Measurements from ENCODE around the gene IL31. TPM values are rescaled to one million over a fixed set of nuclear protein-coding genes. Genes with fewer than 3 reads are reported as not detected.

The IL31 gene
- total and polyA plus RNA-seq, 2 of the 4 experiments (the other 2 are of a cell fraction) = not detected

- no peak for ATAC-seq (ENCODE audit: low read depth)
- ChIA-PET CTCF (interaction anchor here (0.6 to 0.7 kb wide), 2 partner anchors 16 to 1408 kb away, joined by 3 to 4 read pairs; no protein-coding TSS in a partner anchor), POLR2A (ENCODE audit: unreplicated experiment) (no interaction called here)
- TF ChIP-seq MAZ (IDR thresholded peaks at IDR 0.05; ENCODE audit: borderline replicate concordance, low read depth, low read length) = no peak
- no peak for TF ChIP-seq BHLHE40 (IDR thresholded peaks at IDR 0.05; ENCODE audit: low read depth, low read length)
- TF ChIP-seq SMC3 (IDR thresholded peaks at IDR 0.05; ENCODE audit: low read depth, low read length) = no peak
- TF ChIP-seq ELK1 (IDR thresholded peaks at IDR 0.05; ENCODE audit: borderline replicate concordance, low read depth, low read length) = no peak
- no peak for TF ChIP-seq CEBPB (IDR thresholded peaks at IDR 0.05; ENCODE audit: low read depth, low read length)
- TF ChIP-seq RCOR1 (IDR thresholded peaks at IDR 0.05; ENCODE audit: insufficient replicate concordance, low read length) = no peak
- TF ChIP-seq USF2 (IDR thresholded peaks at IDR 0.05; ENCODE audit: low read depth, low read length) = no peak
- TF ChIP-seq CTCF (conservative IDR thresholded peaks at IDR 0.05; ENCODE audit: low read depth, low read length) = no peak
- TF ChIP-seq RFX5 (IDR thresholded peaks at IDR 0.05; ENCODE audit: low read depth, low read length) = no peak
- no peak overlapping the region for H3K9ac ChIP-seq (ENCODE audit: low read depth, low read length)
- no peak overlapping the region for H4K5ac ChIP-seq (ENCODE audit: low read depth, low read length)
- H2BK120ac ChIP-seq (ENCODE audit: low read depth, low read length) = no peak overlapping the region
- no peak overlapping the region for H3K18ac ChIP-seq (ENCODE audit: low read depth, low read length)
- H2BK15ac ChIP-seq (ENCODE audit: low read depth, low read length) = no peak overlapping the region
- in situ Hi-C loops (cut with MboI; ENCODE audit: low sequenced_read_pairs) = no loop called here
- 94% methylated on average over 2 of the region's 5 CpGs; no CpG with 5 or more reads in 1 of the 2 experiments for WGBS, 2 experiments (ENCODE audit: extremely low coverage in 2 of 2, insufficient read length in 1 of 2)
- no peak overlapping the region for H2AK9ac ChIP-seq (replicated peaks; ENCODE audit: low read depth, low read length, poor library complexity)
- intact Hi-C loops (cut with micrococcal nuclease) = no loop called here
- H3K4me3 ChIP-seq (ENCODE audit: insufficient read depth, low read depth, low read length) = no peak overlapping the region
- H3K4me1 ChIP-seq (ENCODE audit: control insufficient read depth, insufficient read depth, low read length) = peaks cover 2% of the 10 kb centered on the region; the same call in 1 of the 2 replicates
- H3K4ac ChIP-seq (ENCODE audit: low read depth, low read length) = no peak overlapping the region
- no peaks in the 10 kb centered on the region for H3K9me3 ChIP-seq (ENCODE audit: control insufficient read depth, insufficient read depth, low read length)
- H3K14ac ChIP-seq (replicated peaks; ENCODE audit: low read depth, low read length) = no peak overlapping the region
- dilution Hi-C loops (cut with HindIII; ENCODE audit: low sequenced_read_pairs, unreplicated experiment) = no loop called here
- H3K9me1 ChIP-seq (ENCODE audit: insufficient read depth, low read length) = no peaks in the 10 kb centered on the region
- H3K27me3 ChIP-seq (ENCODE audit: control insufficient read depth, insufficient read depth, low read length) = no peaks in the 10 kb centered on the region
- H2AFZ ChIP-seq (replicated peaks; ENCODE audit: low read length, poor library complexity) = no peak overlapping the region
- DNase-seq = no peak
- H3K79me1 ChIP-seq (ENCODE audit: low read depth in 1 of 2, low read length in 2 of 2) = peaks cover 6 to 28% of the 10 kb centered on the region in 2 experiments
- H3K56ac ChIP-seq (ENCODE audit: extremely low read depth, insufficient read depth, low read length) = no peak overlapping the region
- H2BK20ac ChIP-seq (ENCODE audit: low read depth, low read length) = no peak overlapping the region
- H2AK5ac ChIP-seq (ENCODE audit: low read depth, low read length) = no peak overlapping the region
- no TSS peak for BruUV-seq (replicated peaks)
- no peak overlapping the region for H4K8ac ChIP-seq (ENCODE audit: low read depth in 2 of 2, low read length in 2 of 2)
- H2BK5ac ChIP-seq (ENCODE audit: low read depth, low read length, poor library complexity, severe bottlenecking) = no peak overlapping the region
- H3K4me2 ChIP-seq (ENCODE audit: low read depth, low read length) = no peak overlapping the region
- no peak overlapping the region for H3K23ac ChIP-seq (ENCODE audit: low read depth, low read length)
- peaks cover 44% of the 10 kb centered on the region for H3K36me3 ChIP-seq (ENCODE audit: control insufficient read depth, insufficient read depth, low read length)
- H4K20me1 ChIP-seq (ENCODE audit: insufficient read depth, low read length) = peaks cover 27% of the 10 kb centered on the region
- no peak overlapping the region for H4K91ac ChIP-seq (ENCODE audit: insufficient read depth, low read depth, low read length)
- no peak overlapping the region for H3K27ac ChIP-seq (ENCODE audit: insufficient read depth, low read length)
Measured at GRCh38 chr12:122128481-122128880, 45.5 kb downstream of the IL31 start.

Data from IMR-90 (cell line).